ENCODE measurements around the gene TMEM115. TPM values are rescaled to one million over a fixed set of nuclear protein-coding genes. Genes with fewer than 3 reads are reported as not detected.

TMEM115 gene
- total RNA-seq, 4 donors from 2014 or later: 30.5 to 44.5 (median 41.2) TPM

- TF ChIP-seq CTCF (IDR thresholded peaks at IDR 0.05; ENCODE audit: low read depth): no peak
Measured at GRCh38 chr3:50378024-50378423, 18.7 kb upstream of the TMEM115 start.

GRCh38 chr3:50375258-50375931 lies 16.1 kb upstream of the TMEM115 start:
- no peak for TF ChIP-seq CTCF (IDR thresholded peaks at IDR 0.05; ENCODE audit: low read depth)

- TF ChIP-seq CTCF (IDR thresholded peaks at IDR 0.05; ENCODE audit: low read depth): no peak
Measured at GRCh38 chr3:50374363-50375257, 15.3 kb upstream of the TMEM115 start.

GRCh38 chr3:50373146-50374051 lies 14.1 kb upstream of the TMEM115 start:
- no peak for TF ChIP-seq CTCF (IDR thresholded peaks at IDR 0.05; ENCODE audit: low read depth)

GRCh38 chr3:50372349-50372748 lies 13.0 kb upstream of the TMEM115 start:
- TF ChIP-seq CTCF (IDR thresholded peaks at IDR 0.05; ENCODE audit: low read depth): no peak

- no peak for TF ChIP-seq CTCF (IDR thresholded peaks at IDR 0.05; ENCODE audit: low read depth)
Measured at GRCh38 chr3:50371133-50371685, 11.9 kb upstream of the TMEM115 start.

Measured in subcutaneous adipose tissue (tissue), 4 donors.